OCI-M2 (cell line): ENCODE results near the gene ERP27.

Source experiments
- DNase-seq: peaks from one replicate; lab custom pipeline; 2025; ENCODE audit not compliant: unreplicated experiment; lab: John Stamatoyannopoulos, UW

The ERP27 gene

DNA sequence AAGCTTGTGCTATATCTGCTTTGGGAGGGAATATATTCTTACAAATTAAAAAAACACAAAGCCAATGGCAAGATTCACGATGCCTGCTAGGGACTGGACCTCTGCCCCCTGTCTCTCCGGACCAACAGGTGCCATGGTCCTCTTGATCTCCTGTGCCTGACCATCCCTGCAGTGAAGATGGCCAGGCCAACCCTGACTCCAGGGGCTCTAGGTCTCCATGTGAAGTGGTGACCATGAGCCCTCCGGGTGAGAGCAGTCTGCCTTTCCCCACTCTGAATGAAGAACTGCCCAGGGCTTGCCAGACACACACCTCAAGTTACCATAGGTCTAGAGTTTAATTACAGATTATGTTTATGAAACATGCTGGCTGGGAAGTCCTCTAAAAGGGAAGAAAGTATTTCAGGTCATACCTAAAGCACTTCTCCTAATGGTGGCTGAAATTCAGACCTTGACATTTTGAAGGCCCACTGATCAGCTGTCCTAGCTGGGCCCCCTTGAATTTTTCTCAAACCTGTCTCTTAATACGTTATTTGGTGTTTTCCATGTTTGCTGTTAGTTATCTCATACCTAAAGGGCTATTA, 21.7 kb upstream of the ERP27 start:
- DNase-seq, result no peak

DNA sequence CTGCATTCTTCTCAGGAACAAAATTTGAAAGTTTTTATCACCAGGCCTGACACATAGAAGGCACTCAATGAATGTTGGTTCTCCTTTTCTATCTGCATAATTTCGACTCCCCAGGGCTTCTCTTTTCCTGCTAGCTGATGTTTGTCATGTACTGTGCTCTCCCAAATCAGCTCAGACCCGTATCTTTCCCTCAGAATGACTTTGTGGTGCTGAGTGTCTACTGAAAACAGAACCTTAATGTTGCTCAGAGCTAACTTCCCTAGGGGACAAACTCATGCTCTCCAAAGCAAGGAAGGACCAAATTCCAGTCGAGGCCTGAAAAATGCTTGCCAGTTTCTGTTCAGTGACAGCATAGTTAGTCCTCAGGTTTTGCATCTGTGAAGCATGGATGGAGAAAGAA, 21.1 kb upstream of the ERP27 start:
- no peak for DNase-seq

GRCh38 chr12:14959126-14959440, 20.7 kb upstream of the ERP27 start:
- no peak for DNase-seq

DNA sequence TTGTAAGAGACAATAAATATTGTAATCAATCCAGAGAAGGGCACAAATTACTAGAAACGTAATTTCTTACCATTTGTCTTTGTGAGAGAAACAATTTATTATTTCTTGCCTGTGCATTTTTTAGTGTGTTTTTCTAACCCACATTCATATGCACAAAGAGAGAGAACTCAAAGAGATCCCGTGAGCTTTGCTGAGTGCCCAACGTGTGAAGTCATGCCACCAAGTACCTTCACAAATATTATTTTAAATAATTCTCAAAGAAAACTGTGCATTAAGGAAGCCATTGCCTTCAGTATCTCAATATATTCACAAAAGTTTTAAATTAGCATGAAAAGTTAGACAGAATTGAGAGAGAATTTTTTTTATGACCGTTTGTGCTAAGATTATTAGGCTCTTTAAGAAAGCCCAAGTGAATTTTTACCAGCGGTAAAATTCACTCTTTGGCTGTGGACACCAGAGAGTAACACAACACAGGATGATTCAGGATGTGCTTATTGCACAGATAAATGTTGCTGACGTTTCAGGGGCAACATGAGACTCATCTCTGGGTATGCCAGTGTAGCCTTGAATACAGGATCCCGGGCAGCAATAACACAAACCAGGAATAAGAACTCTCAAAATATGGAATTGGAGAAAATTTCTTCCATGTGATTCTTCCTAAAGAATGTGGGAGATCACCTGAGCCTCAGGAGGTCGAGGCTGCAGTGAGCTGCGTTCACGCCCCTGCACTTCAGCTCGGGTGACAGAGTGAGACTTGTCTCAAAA, 20.2 kb upstream of the ERP27 start:
- no peak for DNase-seq

- DNase-seq, result no peak
Observed at GRCh38 chr12:14957551-14958168, 19.3 kb upstream of the ERP27 start.

DNA sequence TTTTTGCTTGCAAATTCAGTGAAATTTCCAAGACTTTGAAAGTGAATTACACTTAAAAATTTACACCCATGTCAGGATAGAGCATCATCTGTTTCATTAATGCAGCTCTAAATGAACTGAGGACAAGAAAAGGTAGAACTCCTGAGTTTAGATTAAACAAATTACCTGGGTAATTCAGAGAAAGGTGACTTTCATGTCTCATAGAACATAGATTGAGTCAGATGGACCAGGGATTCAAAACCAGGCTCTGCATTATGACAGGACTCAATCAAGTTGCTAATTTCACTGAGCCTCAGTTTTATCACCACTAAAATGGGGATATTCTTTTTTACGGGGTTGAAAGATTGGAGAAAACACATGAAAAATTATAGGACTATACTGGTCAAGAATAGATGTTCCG, 18.6 kb upstream of the ERP27 start:
- no peak for DNase-seq

GRCh38 chr12:14956024-14956891, 17.9 kb upstream of the ERP27 start:
- no peak for DNase-seq

- no peak for DNase-seq
Observed at GRCh38 chr12:14954269-14954668, 15.9 kb upstream of the ERP27 start.

DNA sequence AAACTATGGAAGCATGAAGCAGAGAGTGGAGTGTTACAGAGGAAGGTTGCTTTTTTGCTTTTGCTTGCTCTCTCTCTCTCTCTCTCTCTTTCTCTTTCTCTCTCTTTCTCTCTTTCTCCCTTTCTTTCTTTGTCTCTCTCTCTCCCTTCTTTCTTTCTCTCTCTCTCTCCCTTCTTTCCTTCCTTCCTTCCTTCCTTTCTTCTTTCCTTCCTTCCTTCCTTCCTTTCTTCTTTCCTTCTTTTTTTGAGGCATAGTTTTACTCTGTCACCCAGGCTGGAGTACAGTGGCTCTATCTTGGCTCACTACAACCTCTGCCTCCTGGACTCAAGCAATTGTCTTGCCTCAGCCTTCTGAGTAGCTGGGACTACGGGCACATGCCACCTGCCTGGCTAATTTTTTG, 15.4 kb upstream of the ERP27 start:
- DNase-seq, result no peak

- DNase-seq, result no peak
Observed at GRCh38 chr12:14952299-14952921, 14.1 kb upstream of the ERP27 start.

DNA sequence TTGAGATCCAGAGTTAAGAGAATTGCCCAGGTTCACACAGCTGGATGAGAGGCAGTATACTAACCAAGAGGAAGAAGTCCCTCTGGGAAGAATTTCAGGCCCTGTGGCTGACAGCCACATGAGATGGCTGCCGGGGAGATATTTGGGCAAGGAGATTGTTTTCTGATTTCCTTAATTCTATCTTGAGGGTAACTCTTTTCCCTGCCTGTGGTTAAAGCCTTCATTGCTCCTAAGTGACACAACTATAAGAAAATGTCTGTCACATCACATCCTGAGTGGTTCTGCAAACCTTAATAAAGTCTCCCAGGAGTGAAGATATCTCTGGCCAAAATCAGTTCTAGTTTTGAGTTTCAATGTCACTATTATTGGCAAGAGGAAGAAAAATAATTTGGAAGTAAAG, 13.5 kb upstream of the ERP27 start:
- no peak for DNase-seq

DNA sequence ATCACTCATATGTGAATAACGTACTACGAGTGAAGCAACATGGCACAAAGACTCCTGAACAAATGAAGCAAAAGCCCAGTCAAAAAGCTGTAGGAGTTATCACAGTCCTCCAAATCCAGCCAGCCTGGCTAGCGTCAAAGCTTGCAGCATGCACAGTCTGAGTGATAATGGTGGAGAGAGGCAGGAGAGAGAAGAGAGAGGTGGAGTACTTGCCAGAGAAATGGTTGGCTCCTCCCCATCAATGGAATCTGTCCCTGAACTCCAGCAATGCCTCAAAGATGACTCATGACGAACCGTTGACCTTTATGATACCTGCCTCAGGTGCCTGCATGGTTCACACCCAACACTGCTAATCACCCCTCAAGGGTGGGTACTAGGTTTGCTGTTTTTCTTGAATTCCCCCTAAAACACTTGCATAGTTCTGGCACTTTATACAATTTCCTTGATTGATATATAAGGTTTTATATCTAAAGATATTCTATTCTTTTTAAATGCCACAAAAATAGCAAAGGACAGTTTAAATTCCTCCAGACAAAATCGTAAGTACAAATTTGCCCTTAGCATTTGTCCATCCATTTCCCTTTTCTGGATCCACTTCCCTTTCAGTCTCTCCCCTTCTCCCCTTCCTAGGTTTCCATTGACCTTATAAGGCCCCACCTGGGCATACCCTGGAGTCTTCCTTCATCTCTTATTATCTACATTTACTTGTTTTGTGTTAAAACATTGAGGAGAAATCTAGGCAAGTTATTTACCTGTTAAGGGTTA, 12.8 kb upstream of the ERP27 start:
- no peak for DNase-seq

DNA sequence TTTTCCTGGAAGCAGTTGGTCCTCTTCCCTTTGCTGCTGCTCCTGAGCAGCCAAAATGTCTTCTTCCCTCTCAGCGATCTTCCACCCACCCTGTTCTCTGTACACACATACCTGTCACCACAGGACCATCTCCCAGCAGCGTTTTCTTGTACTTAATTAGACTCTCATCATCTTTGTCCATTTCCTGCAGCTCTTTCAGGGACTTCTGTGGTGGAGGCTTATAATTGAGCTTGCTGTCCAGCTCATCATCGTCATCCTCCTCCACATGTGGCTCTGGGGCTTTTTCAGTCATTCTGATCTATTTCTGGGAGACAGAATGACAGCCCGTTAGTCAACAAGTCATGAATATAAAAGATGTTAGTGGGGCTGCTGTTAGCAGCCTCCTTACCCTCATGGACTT, 12.1 kb upstream of the ERP27 start:
- no peak for DNase-seq

DNA sequence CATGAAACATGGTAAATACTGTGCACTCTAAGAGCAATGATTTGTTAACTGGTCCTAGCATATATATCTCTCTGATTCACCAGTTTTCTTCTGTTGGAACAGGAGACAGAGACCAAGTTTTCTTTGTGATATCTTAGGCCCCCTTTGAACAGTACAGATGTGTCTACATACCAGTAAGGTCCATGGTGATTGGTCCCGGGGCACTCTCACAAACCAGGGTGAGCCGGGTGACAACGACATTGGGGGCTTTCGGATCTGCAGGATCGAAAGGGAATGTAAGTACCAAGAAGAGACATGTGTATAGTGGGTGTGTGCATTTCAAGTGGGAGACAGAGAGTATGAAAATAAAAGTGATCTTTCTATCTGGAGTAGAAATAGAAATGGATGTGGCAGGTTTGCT, 11.3 kb upstream of the ERP27 start:
- DNase-seq, result no peak

GRCh38 chr12:14948672-14949071, 10.3 kb upstream of the ERP27 start:
- no peak for DNase-seq

DNA sequence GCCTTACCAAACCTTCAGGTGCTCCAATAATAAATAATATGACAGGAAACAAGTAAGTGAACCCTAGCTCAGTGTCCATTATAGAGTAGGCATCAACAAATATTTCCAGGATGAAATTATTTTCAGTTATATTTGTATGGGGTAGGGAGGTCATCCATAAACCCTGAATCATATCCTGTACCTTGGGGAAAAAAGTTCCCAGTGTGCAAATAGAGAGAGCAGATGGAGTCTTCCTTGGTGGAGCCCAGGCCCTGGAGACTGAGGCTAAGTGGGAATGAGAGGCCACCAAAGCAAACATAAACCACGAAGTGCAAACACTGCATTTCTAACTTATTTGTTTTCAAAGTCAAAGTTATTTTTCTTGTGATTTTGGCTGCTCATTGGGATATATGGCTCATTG, 8.5 kb upstream of the ERP27 start:
- no peak for DNase-seq

DNA sequence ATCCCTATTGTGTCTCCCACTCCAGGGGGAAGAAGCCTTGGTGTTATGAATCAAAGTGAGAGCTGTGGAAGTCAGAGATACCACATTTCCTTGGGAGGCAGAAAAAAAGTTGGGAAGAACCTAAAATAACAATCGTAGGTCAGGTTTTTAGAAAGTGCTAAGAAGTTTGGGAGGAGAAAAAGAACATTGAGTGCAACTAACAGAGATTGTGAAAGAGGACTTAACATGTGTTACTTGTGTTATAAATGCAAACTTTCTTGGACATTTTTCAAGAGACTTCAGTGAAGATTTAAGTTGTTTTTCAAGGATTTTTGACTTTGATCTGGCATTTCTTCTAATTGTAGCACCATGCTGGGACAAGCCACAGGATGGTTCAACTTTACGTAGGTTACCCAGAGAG, 7.8 kb upstream of the ERP27 start:
- DNase-seq, result no peak

DNA sequence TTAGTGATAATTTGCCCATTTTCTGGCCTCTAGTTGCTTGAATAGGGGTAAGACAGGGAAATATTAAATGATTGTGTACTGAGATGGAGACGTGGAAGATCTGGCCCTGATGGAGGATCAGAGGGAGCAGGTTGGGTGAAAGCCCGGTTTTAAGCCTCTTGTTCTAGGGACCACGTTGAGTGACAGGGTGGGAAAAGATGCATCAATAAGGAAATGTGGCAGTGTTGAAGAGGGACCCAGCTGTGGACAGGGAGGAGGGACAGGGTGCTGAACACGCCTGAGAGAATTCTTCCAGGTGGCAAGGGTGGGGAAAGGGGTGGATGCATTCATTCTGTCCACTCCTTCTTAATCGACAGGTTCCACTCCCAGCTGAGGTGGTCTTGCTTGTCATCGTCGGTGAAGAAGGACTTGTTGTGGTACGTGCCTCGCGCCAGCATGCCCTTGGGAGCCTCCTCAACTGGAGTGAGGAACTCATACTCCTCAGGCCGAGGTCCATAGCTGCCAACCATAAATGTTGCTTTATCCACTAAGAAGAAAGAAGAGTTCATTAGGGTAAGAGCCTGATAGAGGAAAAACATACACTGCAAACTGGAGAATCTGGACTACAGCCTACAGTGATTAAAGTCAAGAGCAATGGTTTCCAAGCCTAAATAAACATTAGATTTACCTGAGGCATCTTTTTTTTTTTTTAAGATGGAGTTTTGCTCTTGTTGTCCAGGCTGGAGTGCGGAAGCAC, 4.0 kb upstream of the ERP27 start:
- DNase-seq, result no peak

- DNase-seq, result no peak
Observed at GRCh38 chr12:14941369-14941768, 3.0 kb upstream of the ERP27 start.

- no peak for DNase-seq
Observed at GRCh38 chr12:14937689-14938088, 648 bp downstream of the ERP27 start.
